HG03097 (cell line): ENCODE measurements around the gene PAX2.
"Not testable (repeated sequence)": the region's sequence is repeated elsewhere in the genome, so short reads cannot be mapped to it uniquely, and the experiment has no call there.

Experiments used
- ATAC-seq: cut with Tn5 transposase; IDR thresholded peaks from one replicate; pipeline ENCODE4 v1.9.1; 2021; ENCODE audit not compliant: unreplicated experiment, low FRiP score

Gene PAX2

DNA sequence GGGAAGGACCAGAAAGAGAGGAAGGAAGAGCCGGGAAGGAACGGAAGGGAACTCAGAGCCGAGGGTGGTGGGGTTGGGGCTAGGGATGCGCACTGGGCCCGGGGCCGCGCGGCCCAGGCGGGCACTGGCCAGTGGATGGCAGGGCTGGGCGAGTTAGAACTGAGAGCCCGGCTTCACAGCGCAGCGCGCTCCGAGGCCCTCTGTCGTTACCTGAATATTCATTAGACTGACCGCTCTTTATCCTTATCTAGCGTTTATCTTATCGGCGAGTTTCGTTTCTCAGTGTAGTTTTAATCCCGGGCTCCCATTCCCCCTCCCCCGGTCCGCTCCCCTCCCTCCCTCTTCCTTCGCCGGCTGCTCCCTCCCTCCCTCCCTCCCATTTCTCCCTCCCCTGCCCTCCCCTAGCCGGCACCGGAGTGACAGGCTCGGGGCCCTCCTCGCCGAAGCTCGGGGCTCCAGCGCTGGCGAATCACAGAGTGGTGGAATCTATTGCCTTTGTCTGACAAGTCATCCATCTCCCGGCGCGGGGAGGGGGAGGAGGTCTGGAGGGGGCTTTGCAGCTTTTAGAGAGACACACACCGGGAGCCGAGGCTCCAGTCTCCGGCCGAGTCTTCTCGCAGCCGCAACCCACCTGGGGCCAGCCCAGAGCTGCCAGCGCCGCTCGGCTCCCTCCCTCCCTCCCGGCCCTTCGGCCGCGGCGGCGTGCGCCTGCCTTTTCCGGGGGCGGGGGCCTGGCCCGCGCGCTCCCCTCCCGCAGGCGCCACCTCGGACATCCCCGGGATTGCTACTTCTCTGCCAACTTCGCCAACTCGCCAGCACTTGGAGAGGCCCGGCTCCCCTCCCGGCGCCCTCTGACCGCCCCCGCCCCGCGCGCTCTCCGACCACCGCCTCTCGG, at the start of gene PAX2:
TSS of gene PAX2 (plus strand) at position 596 of the 895 bp plus-strand sequence. CDS start 679 bp downstream, outside the sequence.
- ATAC-seq: no peak

DNA sequence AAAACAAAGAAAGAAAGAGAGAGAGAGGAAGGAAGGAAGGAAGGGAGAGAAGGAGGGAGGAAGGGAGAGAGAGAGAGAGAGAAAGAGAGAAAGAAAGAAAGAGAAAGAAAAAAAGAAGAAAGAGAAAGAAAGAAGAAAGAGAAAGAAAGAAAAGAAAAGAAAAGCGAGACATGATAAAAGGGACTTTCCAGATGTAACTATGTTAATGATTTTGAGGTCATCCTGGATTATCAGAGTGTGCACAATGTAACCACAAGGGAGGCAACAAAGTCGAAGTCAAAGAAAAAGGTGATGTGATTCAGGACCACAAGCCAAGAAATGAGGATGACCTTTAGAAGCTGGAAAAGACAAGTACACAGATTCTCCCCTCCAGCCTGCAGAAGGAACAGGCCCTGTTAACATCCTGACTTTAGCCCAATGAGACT, 48.9 kb upstream of the PAX2 start:
- ATAC-seq: no peak

DNA sequence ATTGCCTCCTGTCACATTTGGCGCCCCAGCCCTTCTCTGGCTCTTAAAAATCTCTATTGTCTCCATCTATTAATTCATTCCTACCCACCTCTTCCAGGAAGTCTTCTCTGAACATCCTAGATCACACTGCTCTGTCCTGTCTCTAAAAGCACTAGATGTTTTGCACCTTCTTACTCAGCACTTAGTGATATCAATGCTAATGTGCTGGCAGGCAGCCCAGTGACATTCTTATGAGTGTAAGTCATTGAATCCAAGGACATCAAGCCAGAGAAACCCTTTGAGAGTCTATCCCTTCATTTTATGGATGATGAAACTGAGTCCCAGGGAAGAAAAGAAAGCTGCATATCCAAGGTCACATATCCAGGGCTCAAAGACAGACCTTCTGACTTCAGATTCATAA, 48.3 kb upstream of the PAX2 start:
- ATAC-seq: no peak

DNA sequence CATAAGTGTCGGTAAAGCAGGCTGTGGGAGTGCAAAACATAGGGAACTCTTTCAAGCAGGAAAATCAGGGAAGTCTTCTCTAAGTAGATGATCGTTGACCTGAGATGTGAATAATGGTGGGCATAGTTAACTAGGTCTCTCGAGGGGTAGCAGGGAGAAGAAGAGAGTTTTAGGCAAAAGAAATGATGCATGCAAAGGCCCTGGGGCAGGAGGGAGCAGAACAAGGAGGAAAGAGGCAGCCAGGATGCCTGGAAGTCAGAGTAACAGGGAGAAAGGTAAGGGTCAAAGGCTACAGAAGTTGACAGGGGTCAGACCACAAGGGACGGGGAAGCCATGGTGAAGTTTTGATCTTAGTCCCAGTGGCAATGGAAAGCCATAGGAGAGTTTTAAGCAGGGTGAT, 47.8 kb upstream of the PAX2 start:
- ATAC-seq: no peak

DNA sequence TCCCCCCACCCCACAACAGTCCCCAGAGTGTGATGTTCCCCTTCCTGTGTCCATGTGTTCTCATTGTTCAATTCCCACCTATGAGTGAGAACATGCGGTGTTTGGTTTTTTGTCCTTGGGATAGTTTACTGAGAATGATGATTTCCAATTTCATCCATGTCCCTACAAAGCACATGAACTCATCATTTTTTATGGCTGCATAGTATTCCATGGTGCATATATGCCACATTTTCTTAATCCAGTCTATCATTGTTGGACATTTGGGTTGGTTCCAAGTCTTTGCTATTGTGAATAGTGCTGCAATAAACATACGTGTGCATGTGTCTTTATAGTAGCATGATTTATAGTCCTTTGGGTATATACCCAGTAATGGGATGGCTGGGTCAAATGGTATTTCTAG, 43.7 kb upstream of the PAX2 start:
- ATAC-seq: not testable (repeated sequence)

DNA sequence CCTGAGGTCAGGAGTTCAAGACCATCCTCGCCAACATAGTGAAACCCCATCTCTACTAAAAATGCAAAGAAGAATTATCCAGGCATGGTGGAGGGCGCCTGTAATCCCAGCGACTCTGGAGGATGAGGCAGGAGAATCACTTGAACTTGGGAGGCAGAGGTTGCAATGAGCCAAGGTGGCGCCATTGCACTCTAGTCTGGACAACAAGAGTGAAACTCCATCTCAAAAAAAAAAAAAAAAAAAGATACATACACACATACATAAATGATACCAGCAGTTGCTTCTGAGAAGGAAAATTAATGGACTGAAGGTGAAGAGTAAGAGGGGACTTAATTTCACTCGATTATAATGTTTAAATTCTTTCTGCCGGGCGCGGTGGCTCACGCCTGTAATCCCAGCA, 40.2 kb upstream of the PAX2 start:
- no peak for ATAC-seq

DNA sequence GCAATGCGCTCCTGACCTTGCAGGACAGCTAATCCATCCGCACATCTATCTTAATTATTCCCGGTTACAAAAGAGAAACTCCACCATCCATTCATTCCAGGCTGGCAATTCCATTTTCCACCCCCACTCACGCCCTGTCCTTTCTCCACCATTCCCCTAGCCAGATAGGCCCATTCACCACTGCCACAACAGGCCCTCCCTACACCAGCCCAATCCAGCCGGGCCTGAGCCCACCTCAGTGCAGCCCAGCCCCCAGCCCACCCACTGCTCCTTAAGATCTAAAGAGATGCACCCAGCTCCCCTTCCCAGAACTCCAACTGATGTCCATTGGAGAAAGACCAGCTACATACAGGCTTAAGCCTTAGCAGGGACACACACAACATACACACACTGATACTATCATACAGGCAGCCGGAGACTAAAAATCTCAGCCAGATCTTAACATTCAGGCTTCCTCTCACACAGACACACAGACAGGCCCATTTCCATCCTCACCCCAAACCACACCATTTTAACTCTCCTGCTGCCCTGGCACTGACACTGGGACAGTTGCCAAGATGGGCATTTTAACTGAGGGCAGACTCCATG, 38.0 kb upstream of the PAX2 start:
- no peak for ATAC-seq

DNA sequence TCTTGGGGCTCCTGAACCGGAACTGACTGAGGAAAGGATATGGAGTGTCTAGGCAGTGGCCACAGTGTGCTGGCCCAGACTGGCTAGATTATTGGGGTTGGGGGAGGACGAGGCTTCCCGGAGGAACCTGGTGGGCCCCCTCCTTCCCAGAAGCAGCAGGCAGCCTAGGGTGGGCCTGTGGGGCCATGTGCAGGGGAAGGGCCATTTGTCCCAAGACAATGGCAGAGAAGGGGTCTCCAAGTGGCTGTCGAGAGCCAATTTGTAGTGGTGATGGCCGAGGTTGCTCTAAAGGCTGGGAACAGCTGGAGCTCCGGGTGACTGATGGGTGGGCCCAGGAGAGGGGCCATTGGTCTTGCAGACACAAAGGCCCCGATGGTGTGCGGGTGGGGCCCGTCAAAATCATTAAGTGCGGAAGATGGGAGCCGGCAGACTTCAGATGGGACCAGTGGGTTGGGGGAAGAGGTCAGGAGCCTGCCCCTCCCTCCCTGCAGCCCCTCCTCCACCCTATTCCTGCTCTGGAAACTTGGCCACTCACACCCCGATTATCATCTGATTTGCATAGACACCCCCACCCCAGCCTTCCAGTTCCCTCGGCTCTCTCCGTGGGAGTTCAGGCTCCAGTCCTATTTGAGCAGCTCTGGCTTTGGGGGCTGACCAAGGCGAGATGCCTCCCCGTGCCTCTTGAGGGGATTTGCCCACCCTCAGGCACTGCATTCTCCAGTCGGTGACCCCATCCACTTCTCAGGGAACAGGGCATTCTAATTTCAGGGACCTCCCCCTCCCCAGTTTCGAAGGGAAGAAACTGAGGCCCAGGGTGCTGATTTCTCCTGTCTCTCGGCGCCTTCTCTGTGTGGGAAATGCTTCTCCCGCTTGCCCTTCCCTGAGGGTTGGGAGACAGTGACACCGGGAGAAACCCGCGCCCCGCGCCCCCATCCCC, 36.0 kb upstream of the PAX2 start:
- ATAC-seq: no peak

DNA sequence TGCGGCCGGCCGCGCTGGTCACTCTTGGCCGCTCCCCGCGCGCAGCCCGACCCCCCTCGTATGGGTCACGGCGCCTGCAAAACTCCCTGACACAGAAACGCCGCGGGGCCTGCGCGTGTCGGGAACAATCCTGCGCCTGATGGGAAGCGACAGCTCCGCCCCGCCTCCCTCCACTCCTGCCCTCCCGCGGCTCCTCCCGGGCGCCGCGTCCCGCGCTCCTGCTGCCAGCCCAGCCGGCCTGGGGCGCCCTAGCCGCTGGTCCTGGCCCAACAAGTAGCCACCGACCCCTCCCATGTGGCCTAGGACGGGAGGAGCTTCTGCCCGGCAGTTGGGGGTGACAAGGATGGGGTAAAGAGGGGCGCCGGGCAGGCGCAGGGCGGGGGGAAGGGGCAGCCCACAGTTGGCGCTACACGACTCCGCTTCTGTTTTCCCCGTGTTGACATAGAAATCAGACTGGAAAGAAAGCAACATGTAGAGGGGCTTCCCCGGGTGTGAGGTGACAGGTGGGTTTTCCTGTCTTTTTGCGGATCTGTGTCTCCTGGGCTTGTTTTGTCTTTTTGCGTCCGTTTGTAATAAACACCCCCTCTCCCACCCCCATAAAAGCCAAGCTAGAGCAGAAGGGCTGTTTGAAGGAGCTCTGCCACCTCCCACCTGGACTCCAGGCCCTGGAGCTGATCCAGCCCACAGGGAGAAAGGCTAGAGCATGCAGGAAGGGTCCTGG, 35.1 kb upstream of the PAX2 start:
- ATAC-seq: no peak

DNA sequence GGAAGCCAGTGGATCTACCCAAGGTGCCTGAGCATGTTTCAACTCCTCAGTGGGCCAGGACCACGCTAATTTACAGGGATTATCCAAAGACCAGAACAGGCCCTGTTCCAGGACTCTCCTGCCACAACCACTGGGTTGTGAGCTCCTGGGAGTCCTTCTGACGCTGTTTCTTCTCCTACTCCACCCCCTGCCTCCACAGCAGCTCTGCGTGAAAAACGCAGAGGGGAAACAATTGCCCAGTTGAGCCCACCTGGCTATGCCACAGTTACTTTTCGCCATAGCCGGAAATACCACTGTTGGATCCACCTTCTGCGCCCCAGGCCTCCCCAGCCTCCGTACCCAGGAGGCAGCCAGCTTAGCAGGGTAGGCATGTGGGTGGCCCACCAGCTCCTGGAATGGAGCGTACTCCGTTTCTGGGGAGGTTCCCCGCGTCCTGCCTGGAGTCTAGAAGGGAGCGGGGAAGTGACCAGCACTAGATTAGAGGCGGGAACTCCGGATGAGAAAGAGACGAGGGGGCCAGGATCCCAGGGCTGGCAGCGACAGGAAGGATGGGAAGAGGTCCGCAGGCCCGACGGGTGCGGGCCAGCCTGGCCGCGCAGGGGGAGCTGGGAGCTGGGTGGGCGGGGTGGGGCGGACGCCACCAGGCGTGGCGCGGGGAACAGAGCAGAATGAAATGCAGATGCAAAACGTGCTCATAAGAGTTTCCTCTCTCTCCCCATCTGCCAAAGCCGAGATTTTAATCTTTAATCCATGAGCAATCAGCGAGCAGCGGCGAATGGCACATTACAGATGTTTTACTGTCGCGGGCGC, 32.1 kb upstream of the PAX2 start:
- no peak for ATAC-seq

DNA sequence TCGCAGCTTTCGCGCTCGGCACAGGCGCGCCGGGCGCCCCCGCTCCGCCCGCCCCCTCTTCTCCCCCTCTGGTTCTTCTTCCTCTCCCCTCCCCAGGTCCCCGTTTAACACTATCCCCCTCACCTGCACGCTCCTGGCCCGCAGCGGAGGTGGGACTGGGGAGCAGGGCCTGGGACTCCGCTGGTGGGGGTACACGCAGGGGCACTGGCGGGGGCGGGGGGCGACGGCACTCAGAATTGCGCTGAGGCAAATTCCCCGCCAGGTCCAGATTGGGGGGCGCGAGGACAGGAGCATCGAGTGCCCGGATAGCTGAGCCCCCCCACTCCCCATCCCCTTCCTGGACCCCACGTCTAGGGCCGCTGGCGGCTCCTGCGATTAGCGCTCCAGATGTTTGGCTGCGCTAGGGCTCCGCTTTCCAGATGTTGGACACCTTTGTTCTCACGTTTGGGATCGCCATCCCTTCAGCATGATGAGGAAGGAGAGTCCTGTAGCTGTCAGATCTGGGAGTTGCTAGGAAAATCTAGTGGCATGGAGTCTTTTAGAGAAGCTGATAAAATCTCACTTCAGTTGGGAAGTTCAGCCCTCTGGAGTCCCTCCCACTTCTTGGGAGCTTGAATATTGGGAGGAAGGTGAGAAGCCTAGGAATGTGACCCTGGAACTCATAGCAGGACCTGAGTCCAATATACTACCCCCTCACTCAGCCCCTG, 31.4 kb upstream of the PAX2 start:
- ATAC-seq: no peak

DNA sequence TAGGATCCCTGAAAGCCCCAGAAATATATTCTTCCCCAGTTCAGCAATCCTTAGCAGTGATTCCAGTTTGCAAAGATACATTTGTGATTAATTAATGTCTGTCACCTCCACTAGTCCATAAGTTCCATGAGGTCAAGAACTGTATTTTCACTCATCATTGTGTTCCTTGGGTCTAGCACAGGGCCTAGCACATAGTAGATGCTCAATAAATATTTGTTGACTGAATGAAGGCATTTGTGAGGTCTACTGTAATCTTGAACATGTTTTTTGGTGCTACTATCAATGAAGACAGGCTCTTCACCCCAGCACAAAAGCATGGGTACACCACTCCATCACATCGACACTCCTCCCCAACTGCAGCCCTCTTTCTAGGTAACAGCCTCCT, 30.8 kb upstream of the PAX2 start:
- no peak for ATAC-seq

DNA sequence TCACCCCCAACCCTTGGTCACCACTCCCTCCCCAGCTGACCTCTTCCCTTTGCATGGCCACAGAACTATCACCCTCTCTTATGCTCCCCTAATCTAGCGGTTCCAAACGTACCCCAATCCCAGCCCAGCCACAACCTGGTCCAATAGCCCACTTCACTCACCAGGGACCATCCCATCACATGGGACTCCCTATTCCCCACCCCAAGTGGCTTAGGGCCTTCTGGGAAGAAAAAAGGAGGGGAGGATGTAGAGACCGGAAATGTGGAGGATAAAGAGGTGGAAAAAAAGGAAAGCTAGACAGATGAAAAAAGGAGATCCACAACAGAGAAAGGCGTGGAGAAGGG, 30.3 kb upstream of the PAX2 start:
- no peak for ATAC-seq

DNA sequence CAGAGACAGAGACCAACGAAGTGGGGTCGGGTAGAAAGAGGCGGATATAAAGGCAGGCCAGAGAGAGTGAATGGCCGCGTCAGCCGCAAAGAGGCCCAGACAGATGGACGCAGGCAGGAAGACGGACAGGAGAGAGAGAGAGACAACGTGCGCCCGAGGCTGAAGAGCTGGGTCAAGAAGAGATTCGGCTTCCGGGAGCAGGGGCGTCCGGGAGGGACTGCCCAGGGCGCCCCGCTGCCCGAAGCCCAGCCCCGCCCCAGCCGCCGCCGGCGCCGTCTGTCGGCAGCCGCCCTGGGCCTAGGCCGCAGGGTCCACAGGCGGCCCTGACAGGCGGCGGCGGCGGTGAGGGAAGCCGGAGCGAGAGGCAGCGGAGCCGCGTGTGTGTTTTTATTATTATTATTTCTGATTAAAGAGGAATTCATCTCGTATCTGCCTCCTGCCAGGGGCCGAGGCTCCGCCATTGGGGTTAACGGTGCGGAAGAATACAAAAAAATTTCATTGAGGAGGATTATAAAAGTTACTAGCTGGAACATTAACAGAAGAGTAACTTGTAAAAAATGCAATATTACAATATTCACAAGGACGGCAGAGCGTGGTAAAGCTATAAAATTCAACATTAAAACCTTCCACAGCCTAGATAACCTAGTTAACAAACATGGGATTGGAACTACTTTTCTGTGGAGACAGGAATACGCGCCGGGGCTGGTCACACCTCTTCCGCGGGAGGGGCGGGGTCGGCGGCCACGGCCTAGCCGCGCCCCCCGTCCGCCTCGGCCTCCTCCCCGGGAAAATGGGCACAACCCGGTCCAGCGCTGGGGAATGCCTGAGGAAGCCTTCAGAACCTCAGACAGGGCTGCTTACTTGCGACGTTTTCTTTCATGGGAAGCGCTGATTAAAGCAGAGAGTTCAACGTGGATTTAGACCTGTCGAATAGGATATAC, 29.7 kb upstream of the PAX2 start:
- ATAC-seq: no peak

DNA sequence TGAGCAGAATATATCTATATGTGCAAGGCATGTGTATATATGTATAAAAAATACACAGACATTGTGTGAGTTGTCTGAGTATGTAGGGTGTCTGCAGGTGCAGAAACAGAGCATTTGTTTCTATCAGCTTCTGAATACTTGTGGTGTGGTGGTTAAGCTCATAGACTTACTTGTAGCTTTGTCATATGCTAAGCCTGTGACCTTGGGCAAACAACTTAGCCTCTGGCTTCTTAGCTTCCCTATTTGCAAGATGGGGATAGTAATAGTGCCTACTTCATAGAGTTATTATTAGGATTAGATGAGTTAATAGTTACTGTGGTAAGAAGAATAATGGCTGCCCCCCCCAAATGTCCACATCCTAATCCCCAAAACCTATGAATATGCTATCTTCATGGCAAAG, 28.2 kb upstream of the PAX2 start:
- ATAC-seq: no peak

DNA sequence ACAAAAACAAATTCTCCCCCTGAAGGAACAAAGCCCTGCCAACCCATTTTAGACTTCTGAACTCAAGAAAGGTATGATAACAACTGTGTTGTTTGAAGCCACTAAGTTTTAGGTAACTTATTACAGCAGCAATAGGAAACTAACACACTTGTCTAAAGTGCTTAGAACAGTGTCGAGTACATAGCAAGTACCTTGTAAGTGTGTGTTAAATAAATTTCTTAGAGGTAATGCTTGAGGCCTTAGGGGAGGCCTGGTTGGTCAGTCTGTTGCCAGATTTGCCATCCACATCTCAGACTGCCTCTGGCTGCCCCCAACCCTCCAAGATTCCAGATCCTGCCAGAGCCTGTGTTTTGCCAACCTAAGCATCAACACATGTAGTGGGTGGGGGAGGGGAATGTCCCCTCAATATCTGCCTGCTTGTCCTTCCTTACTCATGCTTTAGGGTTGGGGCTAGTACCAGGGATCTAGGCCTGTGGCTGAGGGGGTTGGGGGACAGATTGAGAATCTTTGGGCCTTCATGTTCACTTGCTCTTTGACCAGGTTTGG, 27.1 kb upstream of the PAX2 start:
- ATAC-seq: no peak

DNA sequence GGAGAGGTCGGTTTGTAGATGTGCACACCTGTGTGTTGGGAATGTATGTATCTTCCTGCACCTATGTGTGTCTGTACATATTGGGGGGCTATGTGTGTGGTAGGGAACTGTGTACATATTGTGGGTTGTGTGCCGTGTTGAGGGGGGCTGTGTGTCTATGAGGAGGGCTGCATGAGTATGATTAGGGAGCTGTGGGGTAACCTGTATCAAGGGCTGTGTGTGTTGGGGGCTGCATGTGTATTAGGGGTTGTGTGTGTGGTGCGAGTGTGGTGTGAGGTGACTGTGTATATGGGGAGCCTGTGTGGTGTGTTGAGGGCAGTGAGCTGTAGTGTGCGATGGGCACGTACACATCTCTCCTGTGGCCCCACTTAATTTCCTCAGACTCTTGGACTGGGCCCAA, 22.2 kb upstream of the PAX2 start:
- no peak for ATAC-seq
